Hepatocyte (in vitro differentiated cells): Measurements from ENCODE around the gene CX3CR1. TPM values are rescaled to one million over a fixed set of nuclear protein-coding genes. Genes with fewer than 3 reads are reported as not detected.

Experiments
- DNase-seq: peaks from one replicate; pipeline ENCODE4 v3.0.0-alpha.2; 2016; ENCODE audit warnings: low spot score
- H2AFZ ChIP-seq: fragments of 200-600 bp; sonication (generic); 2 replicates; pipeline ENCODE4 v1.6.0; 2016; ENCODE audit warnings: antibody characterized with exemption, mild to moderate bottlenecking
- H3K27ac ChIP-seq: fragments of 200-600 bp; sonication (generic); 2 replicates; pipeline ENCODE4 v1.5.1; 2016; ENCODE audit warnings: mild to moderate bottlenecking
- H3K27me3 ChIP-seq: fragments of 200-600 bp; sonication (generic); 2 replicates; pipeline ENCODE4 v1.6.1; 2016
- H3K36me3 ChIP-seq: fragments of 200-600 bp; sonication (generic); replicated peaks from 2 replicates; pipeline ENCODE4 v1.5.1; 2016; ENCODE audit warnings: low read depth; ENCODE audit not compliant: insufficient read depth
- H3K4me1 ChIP-seq: fragments of 200-600 bp; sonication (generic); 2 replicates; pipeline ENCODE4 v1.5.1; 2016; ENCODE audit warnings: mild to moderate bottlenecking, moderate library complexity; ENCODE audit not compliant: insufficient read depth
- H3K4me2 ChIP-seq: fragments of 200-600 bp; sonication (generic); 2 replicates; pipeline ENCODE4 v1.6.0; 2016
- H3K4me3 ChIP-seq: fragments of 200-600 bp; sonication (generic); 2 replicates; pipeline ENCODE4 v1.5.1; 2016; ENCODE audit warnings: mild to moderate bottlenecking
- H3K79me2 ChIP-seq: fragments of 200-600 bp; sonication (generic); 2 replicates; pipeline ENCODE4 v1.6.0; 2017; ENCODE audit warnings: mild to moderate bottlenecking
- H3K9me2 ChIP-seq: fragments of 200-600 bp; sonication (generic); replicated peaks from 2 replicates; pipeline ENCODE4 v1.6.0; 2017; ENCODE audit warnings: mild to moderate bottlenecking; ENCODE audit not compliant: insufficient read depth
- H3K9me3 ChIP-seq: fragments of 200-600 bp; sonication (generic); 2 replicates; pipeline ENCODE4 v1.5.1; 2016; ENCODE audit warnings: low read depth, mild to moderate bottlenecking
- H4K20me1 ChIP-seq: fragments of 200-600 bp; sonication (generic); 2 replicates; pipeline ENCODE4 v1.6.0; 2016; ENCODE audit warnings: mild to moderate bottlenecking; ENCODE audit not compliant: insufficient read depth, poor library complexity, severe bottlenecking
- CTCF ChIP-seq: fragments of 200-600 bp; sonication (generic); IDR thresholded peaks from 2 replicates; pipeline ENCODE4 v1.5.1; 2016; ENCODE audit warnings: antibody characterized with exemption, mild to moderate bottlenecking; ENCODE audit not compliant: poor library complexity
- EZH2 ChIP-seq: fragments of 200-600 bp; sonication (generic); IDR thresholded peaks from 2 replicates; pipeline ENCODE4 v1.6.1; 2016; ENCODE audit warnings: antibody characterized with exemption, mild to moderate bottlenecking, borderline replicate concordance
- EZH2phosphoT487 ChIP-seq: fragments of 200-600 bp; sonication (generic); IDR thresholded peaks from one replicate; pipeline ENCODE4 v1.6.1; 2018; ENCODE audit warnings: antibody characterized with exemption, mild to moderate bottlenecking, low read depth, moderate library complexity; ENCODE audit not compliant: unreplicated experiment, severe bottlenecking
- WGBS: methylation state at CpG from one replicate; pipeline ENCODE4 v1.1.6; 2016; ENCODE audit warnings: low lambda C conversion rate; ENCODE audit errors: missing lambda C conversion rate; 5-methylcytosine and 5-hydroxymethylcytosine counted together
- polyA plus RNA-seq: library from polyadenylated mRNA; unstranded; fragments of >200 nt; fragmentation: Nextera tagmentation; extraction: Ambion mirVana; gene quantifications from 2 replicates; pipeline ENCODE4 v1.2.1, GENCODE V29; 2016
- total RNA-seq: library from RNA; depleted of rRNA; stranded (reverse); fragments of >200 nt; gene quantifications from 2 replicates; pipeline ENCODE4 v1.2.3, GENCODE V29; 2014

Gene CX3CR1
- total and polyA plus RNA-seq, 2 experiments from 2014 or later: 0.70 TPM; not detected in 1

- Histone ChIP-seq H3K9me3 (no peaks in the 10 kb centered on the region), H3K4me3 (no peak overlapping the region), H3K4me2 (no peak overlapping the region), H4K20me1 (no peaks in the 10 kb centered on the region), H3K36me3 (no peaks in the 10 kb centered on the region), H3K27ac (no peak overlapping the region), H2AFZ (no peak overlapping the region), H3K9me2 (no peaks in the 10 kb centered on the region), H3K4me1 (no peaks in the 10 kb centered on the region), H3K27me3 (no peaks in the 10 kb centered on the region), H3K79me2 (no peaks in the 10 kb centered on the region)
- TF ChIP-seq CTCF: no peak
- DNase-seq: no peak
These were observed 5.5 kb upstream of the CX3CR1 start for GRCh38 chr3:39285332-39285731.

GRCh38 chr3:39284457-39284881, 4.6 kb upstream of the CX3CR1 start:
- H3K27ac ChIP-seq: no peak overlapping the region
- TF ChIP-seq CTCF (no peak), EZH2phosphoT487 (no peak), EZH2 (no peak)
- WGBS: 84% methylated on average over 5 of the region's 5 CpGs

GRCh38 chr3:39282057-39282456, 2.2 kb upstream of the CX3CR1 start:
- Histone ChIP-seq H3K4me3 (no peak overlapping the region), H3K4me1 (no peaks in the 10 kb centered on the region), H3K27me3 (no peaks in the 10 kb centered on the region), H3K4me2 (no peak overlapping the region), H3K79me2 (no peaks in the 10 kb centered on the region), H3K36me3 (no peaks in the 10 kb centered on the region), H4K20me1 (no peaks in the 10 kb centered on the region), H3K27ac (no peak overlapping the region), H3K9me3 (no peaks in the 10 kb centered on the region), H2AFZ (no peak overlapping the region), H3K9me2 (no peaks in the 10 kb centered on the region)
- DNase-seq: no peak
- 79% methylated on average over 6 of the region's 6 CpGs for WGBS
- no peak for TF ChIP-seq EZH2phosphoT487
- TF ChIP-seq EZH2: no peak
- TF ChIP-seq CTCF: no peak

More at GRCh38 chr3:39284457-39284881, 4.6 kb upstream of the CX3CR1 start:
- no peak overlapping the region for H3K4me3 ChIP-seq
- no peak overlapping the region for H3K4me2 ChIP-seq
- no peaks in the 10 kb centered on the region for H3K9me3 ChIP-seq
- no peaks in the 10 kb centered on the region for H3K79me2 ChIP-seq
- no peaks in the 10 kb centered on the region for H3K9me2 ChIP-seq
- H4K20me1 ChIP-seq: no peaks in the 10 kb centered on the region
- H3K36me3 ChIP-seq: no peaks in the 10 kb centered on the region
- no peak overlapping the region for H2AFZ ChIP-seq
- H3K4me1 ChIP-seq: no peaks in the 10 kb centered on the region
- no peak for DNase-seq
- no peaks in the 10 kb centered on the region for H3K27me3 ChIP-seq

- Histone ChIP-seq H4K20me1 (no peaks in the 10 kb centered on the region), H2AFZ (no peak overlapping the region), H3K36me3 (no peaks in the 10 kb centered on the region), H3K27ac (no peak overlapping the region), H3K9me3 (no peaks in the 10 kb centered on the region), H3K4me3 (no peak overlapping the region), H3K4me2 (no peak overlapping the region), H3K9me2 (no peaks in the 10 kb centered on the region), H3K79me2 (no peaks in the 10 kb centered on the region), H3K4me1 (no peaks in the 10 kb centered on the region), H3K27me3 (no peaks in the 10 kb centered on the region)
- 84% methylated on average over 9 of the region's 9 CpGs for WGBS
- DNase-seq: no peak
- no peak for TF ChIP-seq CTCF
- TF ChIP-seq EZH2: no peak
- no peak for TF ChIP-seq EZH2phosphoT487
These were observed 1.7 kb upstream of the CX3CR1 start for GRCh38 chr3:39281533-39281932.
